NCI-H748 (cell line): ENCODE data around the gene MOCS3.

Source experiments
- DNase-seq: peaks from one replicate; lab custom pipeline; 2025; ENCODE audit not compliant: unreplicated experiment; lab: John Stamatoyannopoulos, UW

MOCS3 gene

DNA sequence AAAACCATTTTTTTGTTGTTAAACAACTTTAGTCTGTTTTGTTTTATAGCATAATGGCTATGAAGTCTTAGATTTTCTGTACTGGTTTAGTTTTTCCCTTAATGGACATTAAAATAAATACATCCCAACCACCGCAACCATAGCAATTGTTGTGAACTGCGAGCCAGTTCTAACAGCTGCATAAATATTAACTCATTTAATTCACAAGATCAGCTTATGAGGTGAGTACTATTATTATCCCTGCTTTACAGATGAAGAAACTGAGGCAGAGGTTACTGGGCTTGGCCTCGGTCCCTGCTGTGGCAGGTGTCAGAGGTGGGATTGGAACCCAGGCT is 23.1 kb downstream of the MOCS3 start:
- no peak for DNase-seq

GRCh38 chr20:50982363-50982762 is 23.7 kb downstream of the MOCS3 start:
- peak; percentile 60 for DNase-seq

- DNase-seq: no peak
These were observed 24.7 kb downstream of the MOCS3 start for GRCh38 chr20:50983321-50983720.

- DNase-seq: peak; percentile 52
These were observed 29.0 kb downstream of the MOCS3 start for GRCh38 chr20:50987493-50988210.

- no peak for DNase-seq
These were observed 32.5 kb downstream of the MOCS3 start for GRCh38 chr20:50991076-50991475.

- DNase-seq: no peak
These were observed 33.7 kb downstream of the MOCS3 start for GRCh38 chr20:50992336-50992732.

GRCh38 chr20:50992733-50993457 is 34.3 kb downstream of the MOCS3 start:
- DNase-seq: peak; percentile 51

- no peak for DNase-seq
These were observed 35.3 kb downstream of the MOCS3 start for GRCh38 chr20:50993876-50994275.

DNA sequence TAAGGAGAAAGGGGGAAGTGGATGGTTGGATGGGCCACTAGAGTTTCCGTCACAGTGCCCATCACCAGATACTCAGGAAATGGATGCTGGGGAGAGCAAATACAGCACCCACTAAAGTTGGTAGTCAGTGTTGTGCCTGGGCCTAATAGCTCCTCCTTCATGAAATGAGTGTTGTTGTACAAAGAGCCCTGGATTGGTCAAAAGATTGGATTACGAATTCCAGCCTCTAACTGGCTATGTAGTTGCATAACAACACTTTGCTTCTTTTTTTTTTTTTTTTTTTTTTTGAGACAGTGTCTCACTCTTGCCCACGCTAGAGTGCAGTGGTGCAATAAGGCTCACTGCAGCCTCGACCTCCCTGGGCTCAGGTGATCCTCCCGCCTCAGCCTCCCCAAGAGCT is 36.9 kb downstream of the MOCS3 start:
- no peak for DNase-seq

DNA sequence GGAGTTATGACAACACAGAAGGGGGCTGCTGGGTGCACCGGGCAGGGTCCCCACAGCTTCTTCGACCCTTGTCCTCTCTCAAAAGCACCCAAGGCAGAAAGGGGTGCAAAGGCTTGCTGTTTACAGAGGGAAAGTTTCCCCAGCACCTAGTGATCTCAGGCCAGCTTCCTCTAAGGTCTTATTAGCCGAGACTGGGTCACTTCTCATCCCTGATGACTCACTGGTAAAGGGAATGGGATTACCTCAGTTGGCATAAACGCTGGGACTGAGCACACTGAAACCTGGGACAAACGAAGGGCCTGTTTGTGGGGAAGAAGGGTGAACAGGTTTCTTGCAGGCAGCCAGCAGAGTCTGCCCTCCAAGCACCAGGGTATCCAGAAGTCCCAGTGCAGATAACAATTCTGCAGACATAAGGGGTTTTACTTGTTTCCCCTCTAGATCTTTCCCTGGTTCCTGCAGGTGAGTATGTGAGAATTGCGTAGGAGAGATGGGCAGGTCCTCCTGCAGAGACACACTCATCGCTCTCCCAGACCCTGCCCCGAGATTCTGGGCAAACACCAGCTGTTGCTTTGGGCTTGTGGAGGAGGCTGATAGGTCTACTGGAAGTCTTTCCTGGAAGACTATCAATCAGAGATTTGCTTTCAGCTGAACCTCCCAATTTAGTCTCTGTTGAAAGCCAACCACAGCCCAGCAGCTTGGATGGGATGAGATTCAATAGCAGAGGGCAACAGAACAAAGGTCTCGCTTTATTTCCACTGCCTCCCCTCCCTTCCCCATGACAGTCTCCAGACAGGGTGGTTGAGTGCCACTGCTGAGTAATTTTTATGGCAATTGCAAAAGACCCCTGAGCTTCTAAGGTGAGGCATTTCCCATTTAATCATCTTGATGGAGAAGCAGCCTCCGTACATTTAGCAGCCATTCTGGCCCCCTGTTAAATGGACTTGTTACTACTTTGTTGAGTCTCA is 38.6 kb downstream of the MOCS3 start:
- no peak for DNase-seq

DNA sequence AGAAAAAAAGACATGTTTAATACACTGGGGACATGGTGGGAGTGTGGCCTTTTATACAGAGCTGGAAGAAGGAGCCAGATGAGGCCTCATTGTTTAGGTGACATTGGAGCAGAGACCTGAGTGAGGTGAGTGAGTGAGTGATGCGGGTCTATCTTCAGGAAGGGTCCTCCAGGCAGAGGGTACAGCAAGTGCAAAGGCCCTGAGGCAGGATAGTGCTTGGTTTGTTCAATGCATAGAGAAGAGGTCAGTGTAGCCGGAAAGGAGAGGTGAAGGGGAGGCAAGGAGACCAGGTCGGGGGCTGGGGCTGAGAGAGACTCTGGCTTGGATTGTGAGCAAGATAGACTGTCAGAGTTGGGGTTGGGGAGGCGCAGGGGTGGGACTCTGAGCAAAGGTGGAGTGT is 40.7 kb downstream of the MOCS3 start:
- DNase-seq: no peak

DNA sequence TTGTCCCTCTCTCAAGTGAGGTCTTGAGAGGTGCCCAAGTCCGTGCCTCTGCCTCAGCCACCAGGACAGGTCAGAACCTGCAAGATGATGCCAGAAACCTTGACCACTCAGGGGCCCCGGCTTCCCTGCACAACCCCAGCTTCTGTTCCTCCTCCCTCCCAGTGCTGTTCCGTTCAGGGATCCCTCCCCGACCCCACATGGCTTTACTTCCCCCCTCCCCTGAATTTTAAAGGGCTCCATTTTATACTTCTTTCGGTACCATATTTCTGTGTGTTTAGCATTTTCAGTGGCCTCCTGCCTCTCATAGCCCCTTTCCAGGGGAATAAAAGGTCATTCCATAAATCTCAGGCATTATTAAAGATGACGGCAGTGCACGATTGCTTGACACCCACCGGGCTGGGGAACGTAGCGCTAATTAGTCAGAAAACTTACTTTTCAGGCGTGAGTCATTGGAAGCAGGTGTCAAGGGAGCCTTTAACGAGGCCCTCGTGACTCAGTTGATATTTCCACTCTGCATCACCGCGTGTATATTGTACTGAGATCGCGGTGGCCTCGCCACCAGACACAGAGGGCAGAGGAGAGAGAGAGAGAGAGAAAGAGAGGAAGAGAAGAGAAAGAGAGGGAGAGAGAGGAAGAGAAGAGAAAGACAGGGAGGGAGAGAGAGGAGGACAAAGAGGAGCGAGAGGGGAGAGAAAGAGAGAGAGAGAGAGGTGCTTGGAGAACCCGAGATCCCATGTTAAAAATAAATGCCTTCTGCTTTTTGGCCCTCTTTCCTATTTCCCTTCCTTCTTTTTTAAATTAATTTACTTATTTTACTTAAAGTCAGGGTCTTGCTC is 43.0 kb downstream of the MOCS3 start:
- no peak for DNase-seq

DNA sequence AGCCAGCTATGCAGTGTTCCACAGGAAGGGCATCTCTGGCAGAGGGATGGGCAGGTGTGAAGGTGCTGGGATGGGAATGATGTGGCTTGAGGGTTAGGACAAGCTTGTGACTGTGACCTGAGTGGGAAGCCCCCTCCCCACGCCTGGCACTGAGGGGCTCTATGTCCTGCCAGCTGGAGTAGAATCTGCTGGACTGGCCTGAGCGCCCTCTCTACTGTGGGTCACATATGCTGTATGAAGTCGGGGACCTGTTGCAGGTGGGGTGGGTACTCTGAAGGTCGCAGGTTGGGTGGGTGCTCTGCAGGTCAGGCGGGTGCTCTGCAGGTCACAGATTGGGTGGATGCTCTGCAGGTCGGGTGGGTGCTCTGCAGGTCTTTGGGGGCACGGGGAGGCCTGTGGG is 44.0 kb downstream of the MOCS3 start:
- no peak for DNase-seq

- DNase-seq: no peak
These were observed 45.1 kb downstream of the MOCS3 start for GRCh38 chr20:51003753-51004152.

DNA sequence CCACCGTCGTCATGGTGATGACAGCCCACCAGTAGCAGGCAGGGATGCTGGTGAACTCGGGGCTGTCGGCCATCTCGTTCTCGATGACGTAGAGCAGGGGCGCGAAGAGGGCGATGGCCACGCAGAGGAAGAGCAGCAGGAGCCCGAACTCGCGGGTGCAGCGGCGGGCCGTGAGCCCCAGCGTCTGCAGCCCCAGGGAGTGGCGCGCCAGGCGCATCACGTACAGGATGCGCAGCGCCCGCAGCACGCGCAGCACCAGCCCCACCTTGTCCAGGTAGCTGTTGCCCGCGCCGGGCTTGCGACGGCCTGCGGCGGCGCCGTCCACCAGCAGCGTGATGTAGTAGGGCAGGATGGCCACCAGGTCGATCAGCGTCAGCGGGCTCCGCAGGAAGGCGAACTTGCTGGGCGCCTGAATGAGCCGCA is 45.7 kb downstream of the MOCS3 start:
- no peak for DNase-seq

GRCh38 chr20:51004781-51005180 is 46.2 kb downstream of the MOCS3 start:
- no peak for DNase-seq

DNA sequence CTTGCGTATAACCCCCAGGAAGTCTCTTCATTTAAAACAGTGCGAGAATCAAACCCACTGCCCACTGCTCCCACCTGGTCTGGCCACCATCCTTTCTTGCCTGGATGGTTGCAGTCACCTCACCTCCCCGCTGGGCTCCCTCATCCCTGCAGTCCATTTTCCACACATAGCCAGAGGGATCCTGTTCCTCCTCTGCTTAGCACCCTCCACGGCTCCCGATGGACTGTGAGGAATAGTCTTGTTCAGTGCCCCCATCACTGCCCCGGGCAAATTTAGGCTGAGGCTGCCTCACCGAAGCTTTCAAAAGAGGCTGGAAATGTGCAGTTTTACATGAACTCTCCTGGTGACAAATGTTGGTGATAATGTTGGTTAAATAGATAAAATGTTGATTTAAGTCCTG is 46.6 kb downstream of the MOCS3 start:
- DNase-seq: no peak

DNA sequence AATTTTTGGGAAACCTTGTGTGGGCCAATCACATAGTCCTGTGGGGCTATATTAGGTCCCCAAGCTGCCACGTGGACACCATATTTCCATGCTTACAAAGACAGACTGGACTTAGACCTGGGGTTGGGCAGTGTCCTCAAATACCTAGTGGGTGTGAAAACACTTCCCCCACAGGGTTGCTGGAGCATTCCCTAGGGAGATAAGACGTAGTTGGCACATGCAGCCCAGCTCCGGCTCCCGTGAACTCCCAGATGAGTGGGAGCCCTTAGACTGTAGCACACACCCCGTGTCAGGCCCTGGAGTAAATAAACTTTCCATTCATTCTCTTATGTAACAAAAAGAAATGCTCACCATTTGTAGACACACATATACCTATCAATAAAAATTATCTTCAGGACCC is 50.1 kb downstream of the MOCS3 start:
- DNase-seq: no peak

- DNase-seq: no peak
These were observed 50.9 kb downstream of the MOCS3 start for GRCh38 chr20:51009303-51010042.

- DNase-seq: no peak
These were observed 51.4 kb downstream of the MOCS3 start for GRCh38 chr20:51010043-51010365.
